RKO (cell line): ENCODE measurements around the gene GSC.
"Not testable (repeated sequence)": the region's sequence is repeated elsewhere in the genome, so short reads cannot be mapped to it uniquely, and the experiment has no call there.

Source experiments
- DNase-seq: peaks from one replicate; pipeline ENCODE4 v3.0.0-alpha.2; 2016; ENCODE audit warnings: low spot score

GSC gene

DNA sequence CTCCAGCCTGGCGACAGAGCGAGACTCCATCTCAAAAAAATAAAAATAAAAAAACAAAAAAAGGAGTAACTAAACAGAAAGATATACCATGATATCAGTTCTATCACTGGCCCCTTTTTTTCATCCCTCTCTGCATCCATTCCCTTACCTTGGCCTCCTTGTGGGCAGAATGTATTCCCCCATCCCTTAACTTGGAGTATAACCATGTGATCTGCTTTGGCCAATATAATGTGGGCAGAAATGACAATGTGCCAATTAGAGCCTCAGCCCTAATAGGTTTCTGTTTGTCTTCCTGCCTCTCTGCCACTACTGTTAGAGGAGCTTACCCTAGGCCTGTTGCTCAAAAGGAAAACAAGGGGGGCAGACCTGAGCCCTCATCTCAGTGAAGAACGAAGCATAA lies 23.8 kb downstream of the GSC start:
- DNase-seq: no peak

DNA sequence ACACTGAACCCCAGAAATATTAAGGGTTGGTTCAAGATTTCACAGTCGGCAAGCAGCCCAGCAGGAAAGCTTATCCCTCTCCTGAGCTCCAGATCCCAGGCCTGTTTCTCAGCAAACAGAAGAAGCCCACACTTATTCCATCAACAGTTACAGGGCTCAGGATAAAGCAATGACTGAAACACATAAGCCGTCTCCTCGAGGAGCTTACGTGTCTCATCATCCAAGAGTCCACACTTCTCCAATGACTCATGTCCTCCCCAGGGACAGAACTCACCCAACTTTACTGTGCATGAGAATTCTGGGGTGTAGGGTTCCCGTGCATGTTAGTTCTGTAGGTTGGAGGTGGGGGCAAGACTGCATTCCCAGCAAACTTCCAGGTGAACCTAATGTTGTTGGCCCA lies 31.2 kb downstream of the GSC start:
- DNase-seq: peak; percentile 7

DNA sequence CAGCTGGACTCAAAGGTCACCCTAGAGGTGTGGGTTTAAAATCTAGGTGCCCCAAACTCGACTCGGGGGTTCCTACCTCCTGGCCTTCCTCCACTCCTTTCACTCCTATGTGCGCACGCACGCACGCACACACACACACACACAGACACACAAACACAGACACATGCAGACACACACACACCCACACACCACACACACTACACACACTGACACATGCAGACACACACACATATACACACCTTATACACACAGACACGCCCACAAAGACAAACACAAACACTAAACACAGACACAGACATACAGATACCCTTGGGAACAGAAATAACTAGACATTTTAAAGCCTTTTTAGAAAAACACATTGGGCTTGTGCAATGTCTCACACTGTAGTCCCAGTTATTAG lies 31.8 kb downstream of the GSC start:
- no peak for DNase-seq

DNA sequence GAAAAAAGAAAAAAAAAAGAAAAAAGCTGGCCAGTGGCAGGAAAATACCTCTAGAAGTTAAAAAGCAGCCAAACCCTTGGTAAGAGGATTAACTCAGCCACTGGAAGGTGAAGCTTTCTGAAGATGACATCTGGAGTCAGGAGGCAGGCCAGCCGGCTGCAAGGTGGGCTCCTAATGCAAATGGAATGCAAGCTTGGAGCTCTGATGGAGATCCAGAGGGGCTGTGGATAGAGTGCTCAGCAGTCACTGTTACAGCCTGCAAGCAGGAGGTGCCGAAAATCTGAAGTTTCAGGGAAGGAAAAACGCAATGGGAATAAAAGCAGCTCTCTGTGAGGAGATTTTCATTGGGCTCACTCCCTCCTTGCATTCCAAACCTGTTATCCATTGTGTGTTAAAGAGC lies 41.0 kb downstream of the GSC start:
- DNase-seq: no peak

DNA sequence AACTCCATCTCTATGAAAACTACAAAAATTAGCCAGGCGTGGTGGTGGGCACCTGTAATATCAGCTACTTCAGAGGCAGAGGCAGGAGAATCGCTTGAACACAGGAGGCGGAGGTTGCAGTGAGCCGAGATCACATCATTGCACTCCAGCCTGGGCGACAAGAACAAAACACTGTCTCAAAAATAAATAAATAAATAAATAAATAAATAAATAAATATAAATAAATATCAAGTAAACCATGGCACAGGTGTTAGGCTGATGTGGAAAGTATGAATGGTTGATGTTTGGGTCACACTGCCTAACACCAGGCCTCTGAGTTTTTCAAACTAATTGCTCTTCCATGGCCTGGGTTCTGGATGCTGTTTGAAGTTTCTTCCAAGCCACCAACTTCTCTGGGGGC lies 41.5 kb downstream of the GSC start:
- DNase-seq: not testable (repeated sequence)

DNA sequence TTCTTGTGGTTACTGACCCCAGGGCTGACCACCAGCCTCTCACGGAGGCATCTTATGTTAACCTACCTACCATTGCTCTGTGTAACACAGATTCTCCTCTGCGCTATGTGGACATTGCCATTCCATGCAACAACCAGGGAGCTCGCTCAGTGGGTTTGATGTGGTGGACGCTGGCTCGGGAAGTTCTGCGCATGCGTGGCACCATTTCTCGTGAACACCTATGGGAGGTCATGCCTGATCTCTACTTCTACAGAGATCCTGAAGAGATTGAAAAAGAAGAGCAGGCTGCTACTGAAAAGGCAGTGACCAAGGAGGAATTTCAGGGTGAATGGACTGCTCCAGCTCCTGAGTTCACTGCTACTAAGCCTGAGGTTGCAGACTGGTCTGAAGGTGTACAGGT lies 43.3 kb downstream of the GSC start:
- not testable (repeated sequence) for DNase-seq

DNA sequence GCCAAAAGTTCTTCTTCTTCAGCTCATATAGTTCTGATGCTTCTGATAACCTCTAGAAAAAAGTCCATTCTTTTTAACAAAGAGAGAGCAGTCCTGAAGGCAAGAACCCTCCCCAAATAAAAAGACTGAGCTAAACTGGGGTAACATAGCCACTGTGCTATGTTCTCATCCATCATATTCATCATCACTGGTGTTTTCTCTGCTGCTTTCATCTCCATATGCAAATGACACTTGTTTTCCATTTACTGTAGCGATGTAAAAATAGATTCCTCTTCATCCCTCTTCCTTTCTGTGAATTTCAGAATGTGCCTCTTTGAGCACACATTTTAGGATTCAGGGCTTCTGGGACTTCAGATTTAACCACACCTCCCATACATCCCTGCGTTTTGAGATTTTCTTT lies 44.9 kb downstream of the GSC start:
- DNase-seq: no peak

DNA sequence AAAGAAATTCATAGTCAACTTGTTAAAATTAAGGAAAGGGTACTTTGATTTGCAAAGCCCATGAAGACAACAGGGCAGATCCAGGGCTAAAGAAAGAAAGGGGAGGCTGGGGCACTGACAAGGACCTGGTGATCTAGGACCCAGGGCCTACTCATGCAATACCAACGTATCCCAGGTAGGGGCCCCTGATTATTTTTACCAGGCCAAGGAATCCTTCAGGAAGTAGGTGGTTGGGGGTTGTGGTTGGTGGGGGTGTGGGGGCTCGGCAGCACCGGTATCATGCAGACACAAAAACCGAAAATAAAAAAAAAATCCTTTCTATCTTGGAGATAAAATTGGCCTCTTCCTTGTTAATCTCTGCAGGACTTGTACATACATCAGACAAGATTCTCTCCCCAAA lies 47.5 kb downstream of the GSC start:
- DNase-seq: no peak
